Neural cell (in vitro differentiated cells): ENCODE measurements around the gene GLIPR1L2. TPM values are rescaled to one million over a fixed set of nuclear protein-coding genes. Genes with fewer than 3 reads are reported as not detected.

ENCODE experiments used
- H2AFZ ChIP-seq: fragments of 200-600, 300-800 bp; sonication (generic), shearing (Covaris generic); 2 replicates; pipeline ENCODE4 v1.6.0; 2014; ENCODE audit warnings: low read depth, mild to moderate bottlenecking, antibody characterized with exemption, low read length, moderate library complexity
- H3F3A ChIP-seq: fragments of 200-600 bp; shearing (Covaris generic); 2 replicates; pipeline ENCODE4 v1.6.1; 2016; ENCODE audit warnings: mild to moderate bottlenecking, moderate library complexity, mixed read lengths, antibody characterized with exemption, low read length; ENCODE audit not compliant: insufficient read depth, poor library complexity, severe bottlenecking
- H3K27ac ChIP-seq: fragments of 200-600, 300-800 bp; sonication (generic), shearing (Covaris generic); 2 replicates; pipeline ENCODE4 v1.5.1; 2014; ENCODE audit warnings: mild to moderate bottlenecking, low read length, moderate library complexity
- H3K27me3 ChIP-seq: fragments of 300-800, 200-600 bp; sonication (generic), shearing (Covaris generic); 2 replicates; pipeline ENCODE4 v1.6.0; 2014; ENCODE audit warnings: mild to moderate bottlenecking, low read depth, low read length, moderate library complexity; ENCODE audit not compliant: insufficient read depth
- H3K36me3 ChIP-seq: fragments of 300-800, 200-600 bp; sonication (generic), shearing (Covaris generic); 2 replicates; pipeline ENCODE4 v1.5.1; 2014; ENCODE audit warnings: mild to moderate bottlenecking, antibody characterized with exemption, low read length, moderate library complexity; ENCODE audit not compliant: insufficient read depth
- H3K4me2 ChIP-seq: fragments of 300-800, 200-600 bp; sonication (generic), shearing (Covaris generic); 2 replicates; pipeline ENCODE4 v1.6.0; 2014; ENCODE audit warnings: mild to moderate bottlenecking, low read length
- H3K4me3 ChIP-seq: fragments of 300-800, 200-600 bp; sonication (generic), shearing (Covaris generic); 2 replicates; pipeline ENCODE4 v1.5.1; 2014; ENCODE audit warnings: mild to moderate bottlenecking, low read length, moderate library complexity
- H3K79me2 ChIP-seq: fragments of 200-600 bp; shearing (Covaris generic); replicated peaks from 2 replicates; pipeline ENCODE4 v1.6.0; 2014; ENCODE audit warnings: mild to moderate bottlenecking, low read length, moderate library complexity; ENCODE audit not compliant: insufficient read depth
- H3K9ac ChIP-seq: fragments of 300-800, 200-600 bp; sonication (generic), shearing (Covaris generic); 2 replicates; pipeline ENCODE4 v1.6.1; 2016; ENCODE audit warnings: mild to moderate bottlenecking, low read length, mixed read lengths
- H3K9me2 ChIP-seq: fragments of 200-600 bp; shearing (Covaris generic); 2 replicates; pipeline ENCODE4 v1.6.1; 2016; ENCODE audit warnings: mild to moderate bottlenecking, low read length, mixed read lengths; ENCODE audit not compliant: insufficient read depth
- H3K9me3 ChIP-seq: fragments of 200-600, 300-800 bp; sonication (generic), shearing (Covaris generic); 2 replicates; pipeline ENCODE4 v1.6.1; 2016; ENCODE audit warnings: mild to moderate bottlenecking, mixed run types, low read length, moderate library complexity, mixed read lengths
- H4K20me1 ChIP-seq: fragments of 200-600 bp; shearing (Covaris generic); 2 replicates; pipeline ENCODE4 v1.6.1; 2016; ENCODE audit warnings: mild to moderate bottlenecking, mixed run types; ENCODE audit not compliant: insufficient read depth
- EP300 ChIP-seq: fragments of 450-650 bp; conservative IDR thresholded peaks from 2 replicates; pipeline ENCODE4 v1.6.1; 2014; ENCODE audit warnings: antibody characterized with exemption, mild to moderate bottlenecking, moderate library complexity; ENCODE audit not compliant: poor library complexity, severe bottlenecking
- EZH2 ChIP-seq: fragments of 200-600, 300-800 bp; shearing (Covaris generic), sonication (generic); IDR thresholded peaks from 2 replicates; pipeline ENCODE4 v1.6.1; 2014; ENCODE audit warnings: antibody characterized with exemption, low read length, borderline replicate concordance, mild to moderate bottlenecking; ENCODE audit not compliant: insufficient read depth, poor library complexity, severe bottlenecking
- MXI1 ChIP-seq: fragments of 450-650 bp; conservative IDR thresholded peaks from 2 replicates; pipeline ENCODE4 v1.6.1; 2014; ENCODE audit warnings: antibody characterized with exemption, mild to moderate bottlenecking; ENCODE audit not compliant: poor library complexity, severe bottlenecking
- POLR2AphosphoS5 ChIP-seq: IDR thresholded peaks from 2 replicates; pipeline ENCODE4 v1.6.1; 2012
- RAD21 ChIP-seq: fragments of 450-650 bp; conservative IDR thresholded peaks from 2 replicates; pipeline ENCODE4 v1.6.1; 2014; ENCODE audit warnings: antibody characterized with exemption, mild to moderate bottlenecking, moderate library complexity
- SMC3 ChIP-seq: fragments of 450-650 bp; conservative IDR thresholded peaks from 2 replicates; pipeline ENCODE4 v1.6.1; 2014; ENCODE audit warnings: antibody characterized with exemption, mild to moderate bottlenecking, moderate library complexity; ENCODE audit not compliant: poor library complexity
- TAF1 ChIP-seq: IDR thresholded peaks from 2 replicates; pipeline ENCODE4 v1.6.1; 2012; ENCODE audit warnings: low read depth
- polyA plus RNA-seq: library from polyadenylated mRNA; depleted of rRNA; stranded (reverse); fragments of >200 nt; gene quantifications from 2 replicates; pipeline ENCODE4 v1.2.3, GENCODE V29; 2014
- TF ChIP-seq, protein P1 (sequence below): fragments of 450-650 bp; IDR thresholded peaks from 2 replicates; pipeline ENCODE4 v1.5.1; 2014; ENCODE audit warnings: antibody characterized with exemption, mild to moderate bottlenecking, moderate library complexity; ENCODE audit not compliant: poor library complexity, severe bottlenecking
- TF ChIP-seq, protein P2 (sequence below): IDR thresholded peaks from 2 replicates; pipeline ENCODE4 v1.6.1; 2012; ENCODE audit warnings: borderline replicate concordance

The GLIPR1L2 gene
- polyA plus RNA-seq, 1 donor from 2014 or later = 0.89 TPM

DNA sequence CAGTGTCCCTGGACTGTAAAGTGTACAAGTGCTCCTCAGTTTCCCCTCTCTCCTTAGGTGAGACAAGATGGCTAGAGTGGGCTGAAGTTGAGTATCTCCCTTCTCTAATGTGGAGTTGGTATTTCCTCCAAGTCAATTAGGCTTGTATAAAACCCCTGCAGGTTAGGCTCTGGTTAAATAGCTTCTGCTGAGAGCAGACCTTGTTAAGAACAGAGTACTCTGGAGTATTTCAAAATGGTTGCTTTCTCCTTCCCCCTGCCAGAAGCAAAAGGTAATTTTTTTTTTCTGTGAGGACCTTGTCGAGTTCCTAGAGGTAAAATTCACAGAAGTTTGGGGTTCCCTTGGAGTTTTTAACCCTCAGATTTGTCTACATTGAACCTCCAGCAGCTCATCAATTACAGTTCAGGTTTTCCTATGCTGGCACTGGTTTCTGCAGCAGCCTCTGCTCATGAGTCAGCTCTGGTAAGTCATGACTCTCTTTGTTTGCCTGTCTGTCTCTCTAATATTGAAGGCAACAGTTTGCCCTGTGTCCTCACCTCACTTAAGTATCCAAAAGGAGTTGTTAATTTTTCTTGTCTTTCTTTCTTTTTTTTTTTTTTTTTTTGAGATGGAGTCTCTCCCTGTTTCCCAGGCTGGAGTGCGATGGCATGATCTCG lies 61.9 kb downstream of the GLIPR1L2 start:
- Histone ChIP-seq H3K4me2 (no peak overlapping the region), H3K79me2 (no peaks in the 10 kb centered on the region), H3K4me3 (no peak overlapping the region), H3K36me3 (no peaks in the 10 kb centered on the region), H4K20me1 (no peaks in the 10 kb centered on the region), H3K9ac (no peak overlapping the region), H2AFZ (no peak overlapping the region), H3K9me2 (no peaks in the 10 kb centered on the region), H3F3A (no peaks in the 10 kb centered on the region), H3K27ac (no peak overlapping the region), H3K9me3 (no peaks in the 10 kb centered on the region), H3K27me3 (no peaks in the 10 kb centered on the region)
- TF ChIP-seq MXI1 = no peak
- TF ChIP-seq, protein P1, sequence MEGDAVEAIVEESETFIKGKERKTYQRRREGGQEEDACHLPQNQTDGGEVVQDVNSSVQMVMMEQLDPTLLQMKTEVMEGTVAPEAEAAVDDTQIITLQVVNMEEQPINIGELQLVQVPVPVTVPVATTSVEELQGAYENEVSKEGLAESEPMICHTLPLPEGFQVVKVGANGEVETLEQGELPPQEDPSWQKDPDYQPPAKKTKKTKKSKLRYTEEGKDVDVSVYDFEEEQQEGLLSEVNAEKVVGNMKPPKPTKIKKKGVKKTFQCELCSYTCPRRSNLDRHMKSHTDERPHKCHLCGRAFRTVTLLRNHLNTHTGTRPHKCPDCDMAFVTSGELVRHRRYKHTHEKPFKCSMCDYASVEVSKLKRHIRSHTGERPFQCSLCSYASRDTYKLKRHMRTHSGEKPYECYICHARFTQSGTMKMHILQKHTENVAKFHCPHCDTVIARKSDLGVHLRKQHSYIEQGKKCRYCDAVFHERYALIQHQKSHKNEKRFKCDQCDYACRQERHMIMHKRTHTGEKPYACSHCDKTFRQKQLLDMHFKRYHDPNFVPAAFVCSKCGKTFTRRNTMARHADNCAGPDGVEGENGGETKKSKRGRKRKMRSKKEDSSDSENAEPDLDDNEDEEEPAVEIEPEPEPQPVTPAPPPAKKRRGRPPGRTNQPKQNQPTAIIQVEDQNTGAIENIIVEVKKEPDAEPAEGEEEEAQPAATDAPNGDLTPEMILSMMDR = no peak
- no peak for TF ChIP-seq EZH2
- TF ChIP-seq POLR2AphosphoS5 = no peak
- TF ChIP-seq RAD21 = no peak
- TF ChIP-seq SMC3 = no peak
- no peak for TF ChIP-seq EP300
- TF ChIP-seq TAF1 = no peak
- TF ChIP-seq, protein P2, sequence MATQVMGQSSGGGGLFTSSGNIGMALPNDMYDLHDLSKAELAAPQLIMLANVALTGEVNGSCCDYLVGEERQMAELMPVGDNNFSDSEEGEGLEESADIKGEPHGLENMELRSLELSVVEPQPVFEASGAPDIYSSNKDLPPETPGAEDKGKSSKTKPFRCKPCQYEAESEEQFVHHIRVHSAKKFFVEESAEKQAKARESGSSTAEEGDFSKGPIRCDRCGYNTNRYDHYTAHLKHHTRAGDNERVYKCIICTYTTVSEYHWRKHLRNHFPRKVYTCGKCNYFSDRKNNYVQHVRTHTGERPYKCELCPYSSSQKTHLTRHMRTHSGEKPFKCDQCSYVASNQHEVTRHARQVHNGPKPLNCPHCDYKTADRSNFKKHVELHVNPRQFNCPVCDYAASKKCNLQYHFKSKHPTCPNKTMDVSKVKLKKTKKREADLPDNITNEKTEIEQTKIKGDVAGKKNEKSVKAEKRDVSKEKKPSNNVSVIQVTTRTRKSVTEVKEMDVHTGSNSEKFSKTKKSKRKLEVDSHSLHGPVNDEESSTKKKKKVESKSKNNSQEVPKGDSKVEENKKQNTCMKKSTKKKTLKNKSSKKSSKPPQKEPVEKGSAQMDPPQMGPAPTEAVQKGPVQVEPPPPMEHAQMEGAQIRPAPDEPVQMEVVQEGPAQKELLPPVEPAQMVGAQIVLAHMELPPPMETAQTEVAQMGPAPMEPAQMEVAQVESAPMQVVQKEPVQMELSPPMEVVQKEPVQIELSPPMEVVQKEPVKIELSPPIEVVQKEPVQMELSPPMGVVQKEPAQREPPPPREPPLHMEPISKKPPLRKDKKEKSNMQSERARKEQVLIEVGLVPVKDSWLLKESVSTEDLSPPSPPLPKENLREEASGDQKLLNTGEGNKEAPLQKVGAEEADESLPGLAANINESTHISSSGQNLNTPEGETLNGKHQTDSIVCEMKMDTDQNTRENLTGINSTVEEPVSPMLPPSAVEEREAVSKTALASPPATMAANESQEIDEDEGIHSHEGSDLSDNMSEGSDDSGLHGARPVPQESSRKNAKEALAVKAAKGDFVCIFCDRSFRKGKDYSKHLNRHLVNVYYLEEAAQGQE = no peak

DNA sequence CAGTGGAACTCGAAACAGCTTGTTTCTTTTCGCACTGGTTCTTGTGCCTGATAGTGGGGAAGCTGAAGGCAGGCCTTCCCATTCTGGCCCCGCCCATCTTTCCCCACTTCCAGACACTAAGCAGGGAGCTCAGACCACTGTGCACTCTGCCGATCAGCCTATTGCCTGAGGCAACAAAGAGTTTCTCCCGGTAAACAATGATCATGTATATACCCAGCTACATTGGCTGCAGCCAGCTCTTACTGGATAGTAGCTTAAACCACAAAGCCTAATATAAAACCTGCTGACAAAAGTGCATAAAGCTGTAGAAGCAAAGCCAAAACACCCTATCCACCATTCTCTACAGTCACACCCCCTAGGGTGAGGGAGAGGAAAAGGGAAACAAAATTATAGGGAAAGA lies 65.0 kb downstream of the GLIPR1L2 start:
- H3K9me2 ChIP-seq = no peaks in the 10 kb centered on the region
- no peaks in the 10 kb centered on the region for H4K20me1 ChIP-seq
- no peaks in the 10 kb centered on the region for H3K9me3 ChIP-seq
- no peak overlapping the region for H3K27ac ChIP-seq
- H3K36me3 ChIP-seq = no peaks in the 10 kb centered on the region
- H3K27me3 ChIP-seq = no peaks in the 10 kb centered on the region
- no peaks in the 10 kb centered on the region for H3F3A ChIP-seq
- H3K4me3 ChIP-seq = no peak overlapping the region
- no peaks in the 10 kb centered on the region for H3K79me2 ChIP-seq
- no peak overlapping the region for H3K9ac ChIP-seq
- TF ChIP-seq MXI1 (no peak), RAD21 (no peak), EP300 (no peak), EZH2 (no peak), POLR2AphosphoS5 (no peak), SMC3 (no peak), TAF1 (no peak)
- TF ChIP-seq, protein P1 = no peak
- TF ChIP-seq, protein P2 = no peak
- no peak overlapping the region for H3K4me2 ChIP-seq
- H2AFZ ChIP-seq = no peak overlapping the region
